H9 (cell line): ENCODE measurements around the gene APCDD1. TPM values are rescaled to one million over a fixed set of nuclear protein-coding genes. Genes with fewer than 3 reads are reported as not detected.

Source experiments
- DNase-seq: peaks from one replicate; pipeline ENCODE4 v3.0.0-alpha.2; 2017
- H2AFZ ChIP-seq: one replicate; pipeline ENCODE4 v1.6.1; 2013; ENCODE audit warnings: mild to moderate bottlenecking, low read length, control low read depth, moderate library complexity
- H2AK5ac ChIP-seq: 2 replicates; pipeline ENCODE4 v1.6.1; 2013; ENCODE audit warnings: low read length, control low read depth, mixed read lengths; ENCODE audit not compliant: insufficient read length
- H2BK120ac ChIP-seq: one replicate; pipeline ENCODE4 v1.6.1; 2013; ENCODE audit warnings: low read depth, mild to moderate bottlenecking, low read length, control low read depth, inconsistent platforms; ENCODE audit not compliant: poor library complexity, severe bottlenecking
- H2BK12ac ChIP-seq: 2 replicates; pipeline ENCODE4 v1.6.1; 2013; ENCODE audit warnings: low read length, control low read depth, mixed read lengths, low read depth; ENCODE audit not compliant: insufficient read length
- H2BK15ac ChIP-seq: 2 replicates; pipeline ENCODE4 v1.6.1; 2013; ENCODE audit warnings: low read depth, low read length, control low read depth
- H2BK20ac ChIP-seq: one replicate; pipeline ENCODE4 v1.6.1; 2013; ENCODE audit warnings: low read depth, mild to moderate bottlenecking, low read length, control low read depth, inconsistent platforms; ENCODE audit not compliant: poor library complexity, severe bottlenecking
- H2BK5ac ChIP-seq: 2 replicates; pipeline ENCODE4 v1.6.1; 2013; ENCODE audit warnings: low read length, control low read depth, mixed read lengths; ENCODE audit not compliant: insufficient read length
- H3K14ac ChIP-seq: 2 replicates; pipeline ENCODE4 v1.6.1; 2013; ENCODE audit warnings: low read length, control low read depth; ENCODE audit not compliant: insufficient read depth
- H3K18ac ChIP-seq: 2 replicates; pipeline ENCODE4 v1.6.1; 2013; ENCODE audit warnings: low read depth, mild to moderate bottlenecking, mixed read lengths, low read length, control low read depth; ENCODE audit not compliant: insufficient read length
- H3K23ac ChIP-seq: 2 replicates; pipeline ENCODE4 v1.6.1; 2013; ENCODE audit warnings: low read length, control low read depth, mixed read lengths, low read depth; ENCODE audit not compliant: insufficient read length
- H3K23me2 ChIP-seq: 2 replicates; pipeline ENCODE4 v1.6.1; 2013; ENCODE audit warnings: low read depth, mild to moderate bottlenecking, mixed read lengths, low read length, control low read depth; ENCODE audit not compliant: insufficient read length, poor library complexity, severe bottlenecking
- H3K27ac ChIP-seq: 2 replicates; pipeline ENCODE4 v1.5.1; 2013; ENCODE audit warnings: low read length, control low read depth, mixed read lengths, low read depth; ENCODE audit not compliant: insufficient read length
- H3K27me3 ChIP-seq: 2 replicates; pipeline ENCODE4 v1.6.1; 2013; ENCODE audit warnings: low read length, control low read depth, inconsistent platforms; ENCODE audit not compliant: insufficient read depth
- H3K4ac ChIP-seq: 2 replicates; pipeline ENCODE4 v1.6.1; 2013; ENCODE audit warnings: low read depth, mild to moderate bottlenecking, control low read depth, inconsistent platforms, low read length, moderate library complexity
- H3K4me1 ChIP-seq: 2 replicates; pipeline ENCODE4 v1.6.1; 2013; ENCODE audit warnings: low read length, control low read depth, inconsistent platforms; ENCODE audit not compliant: insufficient read depth
- H3K4me2 ChIP-seq: 2 replicates; pipeline ENCODE4 v1.6.1; 2013; ENCODE audit warnings: low read length, control low read depth, mixed read lengths; ENCODE audit not compliant: insufficient read length, insufficient read depth
- H3K56ac ChIP-seq: 2 replicates; pipeline ENCODE4 v1.6.1; 2013; ENCODE audit warnings: low read depth, mild to moderate bottlenecking, mixed read lengths, low read length, control low read depth; ENCODE audit not compliant: insufficient read length
- H3K79me1 ChIP-seq: 2 replicates; pipeline ENCODE4 v1.6.1; 2013; ENCODE audit warnings: low read depth, mild to moderate bottlenecking, moderate library complexity, low read length, control low read depth, inconsistent platforms; ENCODE audit not compliant: insufficient read depth, poor library complexity, severe bottlenecking
- H3K79me2 ChIP-seq: 2 replicates; pipeline ENCODE4 v1.6.1; 2013; ENCODE audit warnings: low read length, control low read depth, inconsistent platforms; ENCODE audit not compliant: insufficient read depth
- H3K9ac ChIP-seq: 2 replicates; pipeline ENCODE4 v1.6.1; 2013; ENCODE audit warnings: low read length, control low read depth, mixed read lengths; ENCODE audit not compliant: insufficient read length; ENCODE audit errors: extremely low read depth
- H3K9me3 ChIP-seq: one replicate; pipeline ENCODE4 v1.6.1; 2013; ENCODE audit warnings: low read depth, low read length, inconsistent platforms; ENCODE audit not compliant: control insufficient read depth
- H3T11ph ChIP-seq: one replicate; pipeline ENCODE4 v1.6.1; 2013; ENCODE audit warnings: mild to moderate bottlenecking, low read length, control low read depth, inconsistent platforms
- H4K20me1 ChIP-seq: one replicate; pipeline ENCODE4 v1.6.1; 2013; ENCODE audit not compliant: control insufficient read depth, insufficient read length, insufficient read depth
- H4K5ac ChIP-seq: 2 replicates; pipeline ENCODE4 v1.6.1; 2013; ENCODE audit warnings: low read depth, mild to moderate bottlenecking, mixed read lengths, low read length, control low read depth; ENCODE audit not compliant: insufficient read length
- H4K8ac ChIP-seq: replicated peaks from 2 replicates; pipeline ENCODE4 v1.6.1; 2013; ENCODE audit warnings: low read length, control low read depth, mixed read lengths, low read depth; ENCODE audit not compliant: insufficient read length
- H4K91ac ChIP-seq: 2 replicates; pipeline ENCODE4 v1.6.1; 2013; ENCODE audit warnings: low read depth, mild to moderate bottlenecking, moderate library complexity, mixed read lengths, low read length, control low read depth; ENCODE audit not compliant: insufficient read length
- H3K27ac Mint-ChIP-seq, 3 experiments: 2 replicates in 2 of 3; 3 replicates in 1 of 3; pipeline ENCODE4 v1.8.0; 2020 to 2021; ENCODE audit warnings: mixed read lengths in 3 of 3, mild to moderate bottlenecking in 1 of 3, moderate library complexity in 1 of 3
- H3K27me3 Mint-ChIP-seq: 2 replicates; pipeline ENCODE4 v1.8.0; 2021; ENCODE audit warnings: low read depth, mild to moderate bottlenecking, moderate library complexity, mixed read lengths
- H3K36me3 Mint-ChIP-seq, 3 experiments: 2 replicates in 2 of 3; 3 replicates in 1 of 3; pipeline ENCODE4 v1.8.0; 2020 to 2021; ENCODE audit warnings: low read depth in 3 of 3, mixed read lengths in 3 of 3; ENCODE audit not compliant: insufficient read depth in 1 of 3
- H3K4me1 Mint-ChIP-seq, 2 experiments: 2 replicates each; pipeline ENCODE4 v1.8.0; 2020; ENCODE audit warnings: mixed read lengths in 2 of 2
- H3K4me3 Mint-ChIP-seq, 2 experiments: 2 replicates in 1 of 2; 3 replicates in 1 of 2; pipeline ENCODE4 v1.8.0; 2020 to 2021; ENCODE audit warnings: mild to moderate bottlenecking in 2 of 2, mixed read lengths in 2 of 2, moderate library complexity in 1 of 2
- H3K9me3 Mint-ChIP-seq, 2 experiments: 2 replicates in 1 of 2; 3 replicates in 1 of 2; pipeline ENCODE4 v1.8.0; 2020; ENCODE audit warnings: mild to moderate bottlenecking in 2 of 2, mixed read lengths in 2 of 2, moderate library complexity in 1 of 2
- CTCF ChIP-seq: fragments of 200-600 bp; sonication (generic); conservative IDR thresholded peaks from 3 replicates; pipeline ENCODE4 v1.8.0; 2021; ENCODE audit warnings: antibody characterized with exemption, mild to moderate bottlenecking
- WGBS: extraction: QIAGEN DNeasy Blood & Tissue Kit; methylation state at CpG from one replicate; pipeline ENCODE4 v1.1.7; 2013; ENCODE audit warnings: missing lambda C conversion rate, low lambda C conversion rate, mixed read lengths; ENCODE audit not compliant: insufficient read length; ENCODE audit errors: extremely low coverage; 5-methylcytosine and 5-hydroxymethylcytosine counted together
- total RNA-seq: library from RNA; stranded (reverse); gene quantifications from 2 replicates; pipeline ENCODE4 v1.2.1, GENCODE V29; 2021

The APCDD1 gene
- total RNA-seq, 1 experiment from 2014 or later = 1.8 TPM

DNA sequence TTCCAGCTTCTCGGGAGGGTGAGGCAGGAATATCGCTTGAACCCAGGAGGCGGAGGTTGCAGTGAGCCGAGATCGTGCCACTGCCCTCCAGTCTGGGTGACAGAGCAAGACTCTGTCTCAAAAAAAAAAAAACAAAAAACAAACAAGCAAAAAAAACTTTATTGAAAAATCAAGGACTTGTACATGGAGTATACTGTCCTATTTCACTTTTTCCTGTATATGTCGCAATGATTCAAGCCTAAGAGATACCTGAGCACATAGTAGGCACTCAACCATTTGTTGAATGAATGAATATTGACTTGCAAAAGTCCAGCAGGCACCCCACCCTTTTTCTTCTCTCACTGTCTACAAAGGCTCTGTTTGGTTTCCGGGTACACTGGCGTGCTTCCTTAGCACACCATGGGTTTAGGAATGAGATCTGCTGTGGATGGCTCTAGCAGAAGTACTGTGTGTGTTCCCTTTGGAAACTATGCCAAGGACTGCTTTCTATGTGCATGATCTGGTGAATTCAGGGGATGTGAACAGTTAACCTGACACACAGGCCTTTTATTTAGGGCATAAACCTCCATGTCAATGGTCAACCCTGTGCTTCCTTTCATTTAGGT lies 6.1 kb downstream of the APCDD1 start:
- Histone ChIP-seq H3K18ac (no peak overlapping the region), H3K27me3 (peaks cover 11% of the 10 kb centered on the region; the same call in 1 of the 2 replicates), H4K91ac (no peak overlapping the region), H3K79me2 (no peaks in the 10 kb centered on the region), H3K9ac (no peak overlapping the region), H4K5ac (no peak overlapping the region), H2AK5ac (no peak overlapping the region), H4K8ac (no peak overlapping the region), H2BK5ac (no peak overlapping the region), H3K56ac (no peak overlapping the region), H3T11ph (no peak overlapping the region), H3K4ac (no peak overlapping the region), H2AFZ (no peak overlapping the region), H3K4me1 (peaks cover 4% of the 10 kb centered on the region; the same call in 1 of the 2 replicates), H3K4me2 (no peak overlapping the region), H2BK120ac (no peak overlapping the region), H4K20me1 (no peaks in the 10 kb centered on the region), H2BK20ac (no peak overlapping the region), H3K79me1 (no peaks in the 10 kb centered on the region), H3K14ac (no peak overlapping the region), H3K23me2 (no peaks in the 10 kb centered on the region), H3K27ac (no peak overlapping the region), H2BK15ac (no peak overlapping the region), H2BK12ac (no peak overlapping the region), H3K23ac (no peak overlapping the region), H3K9me3 (no peaks in the 10 kb centered on the region)
- Mint-ChIP-seq H3K9me3 (no peaks in the 10 kb centered on the region; a peak in 2 of 5 replicates), H3K36me3 (peaks cover 0 to 5% (median 0%) of the 10 kb centered on the region in 3 experiments; a peak in 3 of 7 replicates), H3K27me3 (peaks cover 56% of the 10 kb centered on the region), H3K27ac (no peak overlapping the region; a peak in 1 of 7 replicates), H3K4me3 (no peak overlapping the region), H3K4me1 (peaks cover 11 to 19% of the 10 kb centered on the region in 2 experiments)
- TF ChIP-seq CTCF = no peak
- DNase-seq = no peak
- WGBS = no CpG with 5 or more reads among the region's 8 CpGs
